Kidney epithelial cell (primary cell): Measurements from ENCODE around the gene NCOA1. TPM values are rescaled to one million over a fixed set of nuclear protein-coding genes. Genes with fewer than 3 reads are reported as not detected.

Source experiments
- DNase-seq: peaks from one replicate; pipeline ENCODE4 v3.0.0-alpha.2; 2010; ENCODE audit warnings: low read depth
- H3K27me3 ChIP-seq: 2 replicates; pipeline ENCODE4 v1.6.0; 2011; ENCODE audit warnings: low read length; ENCODE audit not compliant: control insufficient read depth, insufficient read depth
- H3K36me3 ChIP-seq: 2 replicates; pipeline ENCODE4 v1.5.1; 2011; ENCODE audit warnings: low read length; ENCODE audit not compliant: control insufficient read depth, insufficient read depth
- H3K4me3 ChIP-seq: 2 replicates; pipeline ENCODE4 v1.5.1; 2011; ENCODE audit warnings: low read depth, mild to moderate bottlenecking, control low read depth, low read length
- CTCF ChIP-seq: IDR thresholded peaks from 2 replicates; pipeline ENCODE4 v1.5.1; 2011; ENCODE audit warnings: mild to moderate bottlenecking, moderate library complexity, low read length, control low read depth, inconsistent platforms; ENCODE audit not compliant: insufficient read depth, poor library complexity, severe bottlenecking
- total RNA-seq: library from RNA; depleted of rRNA; stranded (reverse); fragments of >200 nt; gene quantifications from 2 replicates; pipeline ENCODE4 v1.2.3, GENCODE V29; 2015

NCOA1 gene
- total RNA-seq, 1 donor from 2014 or later, result 13.3 TPM

DNA sequence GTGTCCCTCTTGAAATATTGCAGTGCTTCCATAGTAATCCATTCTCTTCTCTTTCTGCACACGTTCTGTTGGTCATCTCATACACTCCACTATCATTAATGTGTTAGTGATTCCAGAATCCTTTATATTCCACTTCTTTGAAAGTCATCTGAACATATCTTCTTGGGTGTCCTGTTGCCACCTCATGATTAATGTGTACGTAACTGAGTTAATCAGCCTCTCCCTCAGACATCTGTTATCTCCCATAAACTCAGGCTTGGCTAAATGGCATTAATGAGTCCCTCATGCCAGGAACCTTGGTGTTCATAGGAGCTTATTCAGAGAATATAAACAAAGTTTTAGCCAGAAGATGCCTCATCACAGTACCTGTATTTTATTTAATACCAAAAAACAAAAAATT is 126.4 kb downstream of the NCOA1 start:
- H3K36me3 ChIP-seq, result no peaks in the 10 kb centered on the region
- no peak overlapping the region for H3K4me3 ChIP-seq
- TF ChIP-seq CTCF, result no peak
- DNase-seq, result no peak
- H3K27me3 ChIP-seq, result no peaks in the 10 kb centered on the region

- TF ChIP-seq CTCF, result no peak
- Histone ChIP-seq H3K27me3 (no peaks in the 10 kb centered on the region), H3K4me3 (no peak overlapping the region), H3K36me3 (no peaks in the 10 kb centered on the region)
- DNase-seq, result no peak
These were observed 127.1 kb downstream of the NCOA1 start for GRCh38 chr2:24618144-24618543.

- H3K4me3 ChIP-seq, result no peak overlapping the region
- H3K36me3 ChIP-seq, result no peaks in the 10 kb centered on the region
- TF ChIP-seq CTCF, result no peak
- no peaks in the 10 kb centered on the region for H3K27me3 ChIP-seq
- DNase-seq, result no peak
These were observed 127.6 kb downstream of the NCOA1 start for GRCh38 chr2:24618680-24619079.

DNA sequence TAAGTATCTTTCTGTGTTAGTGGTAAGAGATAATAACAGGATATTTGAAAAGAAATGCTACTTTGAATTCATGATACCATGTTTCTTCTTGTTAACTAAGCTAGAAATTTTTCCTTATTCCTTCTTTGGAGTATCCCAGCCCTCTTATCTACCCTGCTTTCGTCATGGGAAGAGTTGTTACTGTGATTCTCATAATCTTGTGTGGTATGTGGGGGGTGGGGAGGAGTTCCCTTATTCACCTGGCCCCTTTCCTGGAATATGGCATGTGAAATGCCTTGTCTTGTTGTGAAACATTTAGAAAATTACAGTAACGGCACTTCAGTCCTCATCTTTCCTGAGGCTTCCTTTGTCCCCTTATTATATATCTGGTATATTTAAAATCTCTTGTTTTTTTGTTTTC is 129.9 kb downstream of the NCOA1 start:
- Histone ChIP-seq H3K27me3 (no peaks in the 10 kb centered on the region), H3K36me3 (no peaks in the 10 kb centered on the region), H3K4me3 (no peak overlapping the region)
- TF ChIP-seq CTCF, result no peak
- no peak for DNase-seq

GRCh38 chr2:24621779-24622538 is 130.9 kb downstream of the NCOA1 start:
- no peak for DNase-seq
- no peak for TF ChIP-seq CTCF
- H3K36me3 ChIP-seq, result no peaks in the 10 kb centered on the region
- H3K4me3 ChIP-seq, result no peak overlapping the region
- no peaks in the 10 kb centered on the region for H3K27me3 ChIP-seq

- no peaks in the 10 kb centered on the region for H3K27me3 ChIP-seq
- no peak for TF ChIP-seq CTCF
- DNase-seq, result no peak
- H3K36me3 ChIP-seq, result no peaks in the 10 kb centered on the region
- no peak overlapping the region for H3K4me3 ChIP-seq
These were observed 132.5 kb downstream of the NCOA1 start for GRCh38 chr2:24623535-24623934.
